Stimulated activated CD8-positive, alpha-beta memory T cell treated with anti-CD3 and anti-CD28 coated beads, Interleukin-4, amount 100 ng/mL, for 1 hour (primary cell): ENCODE results near the gene NRDE2.
"Not testable (repeated sequence)": the region's sequence is repeated elsewhere in the genome, so short reads cannot be mapped to it uniquely, and the experiment has no call there.

Experiments
- DNase-seq, 2 donors: peaks; one replicate each; pipeline ENCODE4 v3.0.0-alpha.2; 2020; ENCODE audit warnings: low read depth in 2 of 2, low spot score in 1 of 2

NRDE2 gene

DNA sequence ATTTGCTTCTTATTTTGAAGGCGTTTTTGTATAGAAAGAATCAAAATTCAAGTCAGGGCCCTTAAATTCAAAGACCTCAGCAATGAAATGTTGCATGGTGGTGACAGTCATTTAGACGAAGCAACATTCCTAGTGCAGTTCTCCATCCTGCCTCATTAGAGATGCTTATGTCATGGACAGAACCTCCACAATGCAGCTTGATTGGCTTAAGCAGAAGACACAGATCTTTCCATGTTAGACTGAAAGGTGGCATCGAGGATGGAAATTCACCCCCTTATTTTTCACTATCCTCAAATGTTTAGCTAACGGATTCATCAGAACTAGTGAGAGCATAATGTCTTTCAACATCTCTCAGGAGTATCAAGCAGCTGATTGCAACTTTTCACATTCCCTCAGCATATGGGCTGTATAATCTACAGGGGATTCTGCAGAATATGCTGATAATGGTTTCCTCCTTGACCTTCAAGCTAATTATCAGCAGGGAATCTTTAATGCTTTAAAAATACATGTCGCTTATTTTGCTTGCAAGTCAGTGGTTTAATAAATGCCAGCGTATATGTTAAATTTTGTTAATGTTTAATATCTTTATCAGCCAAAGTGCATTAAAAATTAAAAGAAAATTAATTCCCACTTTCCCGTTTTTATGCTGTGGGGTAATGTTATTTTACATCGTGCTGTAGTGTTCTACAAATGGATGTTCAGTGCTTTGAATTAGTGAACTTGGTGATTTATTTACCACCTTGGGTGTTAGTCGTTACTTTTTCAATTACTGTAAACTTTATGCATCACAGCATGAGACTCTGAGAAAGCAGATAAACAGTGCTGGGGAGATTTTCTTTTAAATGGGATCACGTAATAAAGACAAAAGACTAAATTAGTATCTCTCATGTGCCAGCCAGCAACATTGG is 12.8 kb upstream of the NRDE2 start:
- no peak for DNase-seq

DNA sequence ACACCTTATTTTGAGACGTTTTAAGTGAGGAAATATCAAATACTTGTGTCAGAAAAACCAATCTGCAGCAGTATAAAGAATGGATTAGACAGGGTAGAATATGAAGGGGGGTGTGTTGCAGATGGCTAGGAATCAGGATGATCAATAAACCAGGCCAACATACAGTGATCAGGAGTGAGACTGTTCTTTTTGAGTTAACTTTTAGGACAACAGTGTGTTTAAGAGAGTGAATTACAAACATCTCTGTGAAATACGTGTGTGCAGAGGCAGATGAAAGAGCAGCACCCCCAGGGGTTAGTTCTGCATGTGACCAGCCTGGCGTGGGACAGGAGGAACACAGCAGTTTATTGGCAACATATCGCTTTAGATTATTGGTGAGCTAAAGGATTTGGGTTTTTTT is 10.6 kb upstream of the NRDE2 start:
- no peak for DNase-seq

DNA sequence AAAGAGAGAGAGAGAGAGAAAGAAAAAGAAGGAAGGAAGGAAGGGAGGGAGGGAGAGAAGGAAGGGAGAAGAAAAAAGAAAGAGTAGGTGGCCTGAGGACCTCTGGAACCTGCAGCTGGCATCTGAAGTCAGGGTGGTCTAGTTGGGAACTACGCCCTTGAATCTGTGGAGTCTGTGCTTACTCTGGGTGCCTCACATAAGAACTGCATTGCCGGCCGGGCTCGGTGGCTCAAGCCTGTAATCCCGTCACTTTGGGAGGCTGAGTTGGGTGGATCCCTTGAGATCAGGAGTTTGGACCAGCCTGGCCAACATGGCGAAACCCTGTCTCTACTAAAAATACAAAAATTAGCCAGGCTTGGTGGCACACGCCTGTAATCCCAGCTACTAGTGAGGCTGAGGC is 10.0 kb upstream of the NRDE2 start:
- no peak for DNase-seq

- not testable (repeated sequence) for DNase-seq
These were observed 9.5 kb upstream of the NRDE2 start for GRCh38 chr14:90341232-90341631.

DNA sequence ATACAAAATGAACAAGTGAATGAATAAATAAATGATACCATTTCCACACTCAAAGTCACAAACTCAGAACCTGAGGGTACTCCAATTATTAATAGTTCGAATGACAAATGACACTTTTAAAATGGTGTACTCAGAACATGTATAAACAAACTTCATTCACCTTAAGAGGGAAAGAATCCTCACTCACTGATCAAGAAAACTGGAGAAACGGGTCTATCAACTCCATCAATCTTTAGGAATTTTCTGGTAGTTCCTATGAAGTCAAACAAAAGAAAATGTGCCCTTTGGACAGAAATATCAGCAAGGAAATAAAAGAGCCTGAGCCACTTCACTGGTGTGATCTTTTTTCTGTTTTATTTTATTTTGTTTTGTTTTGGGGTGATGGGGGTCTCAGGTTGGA is 5.2 kb upstream of the NRDE2 start:
- DNase-seq = no peak

GRCh38 chr14:90336401-90336800 is 4.7 kb upstream of the NRDE2 start:
- no peak for DNase-seq

GRCh38 chr14:90332271-90332584 is 487 bp upstream of the NRDE2 start:
- DNase-seq = no peak

DNA sequence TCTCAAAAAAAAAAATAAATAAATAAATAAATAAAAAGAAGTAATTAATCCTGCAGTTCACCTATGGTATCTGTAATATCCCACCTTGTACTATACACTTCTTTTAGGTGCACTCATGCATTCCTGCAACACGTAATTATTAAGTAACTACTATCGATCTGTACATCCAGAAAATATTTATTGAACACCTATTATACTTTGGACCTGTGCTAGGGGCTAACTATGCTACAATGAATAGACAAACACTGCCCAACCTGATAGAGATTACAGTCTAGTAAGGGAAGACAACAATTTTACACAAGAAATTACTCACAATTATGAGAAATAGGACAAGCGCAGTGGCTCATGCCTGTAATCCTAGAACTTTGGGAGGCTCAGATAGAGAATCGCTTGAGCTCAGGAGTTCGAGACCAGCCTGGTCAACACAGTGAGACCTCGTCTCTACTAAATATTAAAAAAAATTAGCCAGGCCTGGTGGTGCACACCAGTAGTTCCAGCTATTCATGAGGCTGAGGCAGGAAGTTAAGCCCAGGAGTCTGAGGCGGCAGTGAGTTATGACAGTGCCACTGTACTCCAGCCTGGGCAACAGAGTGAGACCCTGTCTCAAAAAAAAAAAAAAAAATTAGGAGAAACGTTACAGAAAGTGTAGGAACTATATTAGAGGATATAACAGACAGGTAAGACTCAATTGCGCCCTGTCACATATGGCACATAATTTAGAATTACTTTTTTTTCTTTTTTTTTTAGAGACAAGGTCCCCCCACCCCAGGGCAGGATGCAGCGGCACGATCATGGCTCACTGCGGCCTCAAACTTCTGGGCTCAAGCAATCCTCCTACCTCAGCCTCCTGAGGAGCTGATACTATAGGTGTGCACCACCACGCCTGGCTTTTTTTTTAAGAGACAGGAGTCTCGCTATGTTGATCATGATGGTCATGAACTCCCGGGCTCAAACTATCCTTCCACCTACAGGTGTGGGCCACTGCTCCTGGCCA is 1.2 kb downstream of the NRDE2 start:
- DNase-seq = no peak

GRCh38 chr14:90321891-90322290 is 9.8 kb downstream of the NRDE2 start:
- DNase-seq = no peak

GRCh38 chr14:90319634-90320541 is 11.9 kb downstream of the NRDE2 start:
- no peak for DNase-seq

DNA sequence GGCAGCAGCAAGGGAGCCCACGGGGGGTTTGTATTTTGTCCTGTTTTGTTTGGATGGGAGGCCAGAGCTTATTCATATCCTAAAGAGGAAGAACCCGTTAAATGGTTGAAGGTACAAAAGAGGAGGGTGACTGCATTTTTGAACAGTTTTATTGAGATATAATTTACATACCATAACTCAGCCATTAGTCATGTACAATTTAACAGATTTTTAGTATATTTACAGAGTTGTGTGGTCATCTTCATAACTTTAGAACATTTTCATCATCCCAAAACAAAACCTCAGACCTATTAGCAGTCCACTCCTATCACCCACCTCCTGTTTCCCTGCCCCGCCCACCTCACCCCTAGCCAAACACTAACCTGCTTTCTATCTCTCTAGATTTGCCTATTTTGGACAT is 12.6 kb downstream of the NRDE2 start:
- DNase-seq = no peak

GRCh38 chr14:90318016-90318415 is 13.7 kb downstream of the NRDE2 start:
- DNase-seq = no peak

- no peak for DNase-seq
These were observed 14.5 kb downstream of the NRDE2 start for GRCh38 chr14:90317286-90317685.

GRCh38 chr14:90308561-90308960 is 23.2 kb downstream of the NRDE2 start:
- no peak for DNase-seq

DNA sequence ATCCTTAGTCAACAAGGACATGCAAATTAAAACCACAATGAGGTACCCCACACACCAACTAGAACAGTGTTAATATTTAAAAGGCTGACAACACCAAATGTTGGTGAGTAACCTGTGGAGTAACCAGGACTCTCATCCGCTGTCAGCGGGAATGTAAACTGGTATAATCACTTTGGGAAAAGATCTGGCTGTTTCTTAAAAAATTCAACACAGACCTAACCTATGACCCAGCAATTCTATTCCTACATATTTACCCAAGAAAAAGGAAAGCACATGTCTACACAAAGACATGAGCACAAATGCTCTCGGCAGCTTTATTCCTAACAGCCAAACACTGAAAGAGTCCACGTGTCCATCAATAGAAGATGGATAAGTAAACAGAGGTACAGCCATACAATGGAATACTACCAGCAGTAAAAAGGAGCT is 26.6 kb downstream of the NRDE2 start:
- no peak for DNase-seq

GRCh38 chr14:90304502-90304901 is 27.2 kb downstream of the NRDE2 start:
- DNase-seq = no peak

GRCh38 chr14:90303473-90303872 is 28.3 kb downstream of the NRDE2 start:
- no peak for DNase-seq

- DNase-seq = no peak
These were observed 29.0 kb downstream of the NRDE2 start for GRCh38 chr14:90302529-90303303.

GRCh38 chr14:90301668-90302090 is 30.1 kb downstream of the NRDE2 start:
- DNase-seq = no peak

- DNase-seq = no peak
These were observed 30.6 kb downstream of the NRDE2 start for GRCh38 chr14:90301122-90301521.
